NCI-H524 treated with DMSO at 0.1 percent for 48 hours (cell line): Measurements from ENCODE around the gene NR4A1.
A peak's percentile ranks its signal among the peaks of the same experiment; 100 is the strongest.

Experiments
- DNase-seq: peaks from one replicate; lab custom pipeline; 2025; lab: John Stamatoyannopoulos, UW

NR4A1 gene

DNA sequence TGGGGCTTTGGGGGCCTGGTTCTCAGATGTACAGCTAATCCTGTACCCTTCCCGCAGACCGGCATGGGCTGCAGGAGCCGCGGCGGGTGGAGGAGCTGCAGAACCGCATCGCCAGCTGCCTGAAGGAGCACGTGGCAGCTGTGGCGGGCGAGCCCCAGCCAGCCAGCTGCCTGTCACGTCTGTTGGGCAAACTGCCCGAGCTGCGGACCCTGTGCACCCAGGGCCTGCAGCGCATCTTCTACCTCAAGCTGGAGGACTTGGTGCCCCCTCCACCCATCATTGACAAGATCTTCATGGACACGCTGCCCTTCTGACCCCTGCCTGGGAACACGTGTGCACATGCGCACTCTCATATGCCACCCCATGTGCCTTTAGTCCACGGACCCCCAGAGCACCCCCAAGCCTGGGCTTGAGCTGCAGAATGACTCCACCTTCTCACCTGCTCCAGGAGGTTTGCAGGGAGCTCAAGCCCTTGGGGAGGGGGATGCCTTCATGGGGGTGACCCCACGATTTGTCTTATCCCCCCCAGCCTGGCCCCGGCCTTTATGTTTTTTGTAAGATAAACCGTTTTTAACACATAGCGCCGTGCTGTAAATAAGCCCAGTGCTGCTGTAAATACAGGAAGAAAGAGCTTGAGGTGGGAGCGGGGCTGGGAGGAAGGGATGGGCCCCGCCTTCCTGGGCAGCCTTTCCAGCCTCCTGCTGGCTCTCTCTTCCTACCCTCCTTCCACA is 7.6 kb downstream of the NR4A1 start:
- peak; percentile 5 for DNase-seq

DNA sequence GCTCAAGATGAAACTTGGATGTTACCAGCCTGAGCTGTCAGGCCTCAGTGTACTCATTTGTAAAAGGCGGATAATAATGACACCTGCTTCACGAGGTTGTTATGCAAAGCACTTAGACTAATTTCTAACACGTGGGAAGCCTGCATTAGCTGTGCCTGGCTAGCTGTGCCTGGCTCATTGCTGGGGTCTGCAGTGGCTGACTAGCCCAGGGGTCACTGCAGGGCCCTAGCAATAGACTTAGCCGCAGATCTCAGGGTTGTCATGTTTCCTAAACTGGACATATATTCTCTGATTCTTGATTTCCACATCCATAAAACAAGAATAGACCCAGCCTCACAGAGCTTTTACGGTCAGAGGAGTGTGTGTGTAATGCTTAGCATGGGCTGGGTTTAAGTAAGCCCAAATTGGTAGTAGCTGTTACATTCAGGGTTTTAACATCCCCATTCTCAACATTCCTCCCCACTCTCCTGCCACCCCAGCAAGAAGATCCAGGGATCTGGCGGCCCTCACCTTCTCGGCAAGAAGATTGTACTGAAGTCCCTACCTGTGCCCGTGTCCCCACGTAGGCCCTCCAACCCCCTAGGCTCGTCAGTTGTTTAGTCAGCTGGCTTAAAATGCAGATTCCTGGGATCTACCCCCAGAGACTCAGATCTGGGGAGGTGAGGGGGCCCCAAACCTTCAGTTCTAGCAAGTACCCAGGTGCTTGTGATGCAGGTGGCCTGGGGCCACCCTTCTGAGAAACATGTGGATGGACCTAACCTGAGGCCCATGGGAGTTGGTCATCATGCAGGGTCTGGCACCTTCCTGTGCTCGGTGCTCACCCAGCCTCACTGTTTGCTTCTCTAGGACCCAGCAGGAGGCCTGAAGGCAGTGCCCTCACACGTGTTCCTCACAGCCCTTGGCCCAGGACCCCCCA is 8.6 kb downstream of the NR4A1 start:
- no peak for DNase-seq

DNA sequence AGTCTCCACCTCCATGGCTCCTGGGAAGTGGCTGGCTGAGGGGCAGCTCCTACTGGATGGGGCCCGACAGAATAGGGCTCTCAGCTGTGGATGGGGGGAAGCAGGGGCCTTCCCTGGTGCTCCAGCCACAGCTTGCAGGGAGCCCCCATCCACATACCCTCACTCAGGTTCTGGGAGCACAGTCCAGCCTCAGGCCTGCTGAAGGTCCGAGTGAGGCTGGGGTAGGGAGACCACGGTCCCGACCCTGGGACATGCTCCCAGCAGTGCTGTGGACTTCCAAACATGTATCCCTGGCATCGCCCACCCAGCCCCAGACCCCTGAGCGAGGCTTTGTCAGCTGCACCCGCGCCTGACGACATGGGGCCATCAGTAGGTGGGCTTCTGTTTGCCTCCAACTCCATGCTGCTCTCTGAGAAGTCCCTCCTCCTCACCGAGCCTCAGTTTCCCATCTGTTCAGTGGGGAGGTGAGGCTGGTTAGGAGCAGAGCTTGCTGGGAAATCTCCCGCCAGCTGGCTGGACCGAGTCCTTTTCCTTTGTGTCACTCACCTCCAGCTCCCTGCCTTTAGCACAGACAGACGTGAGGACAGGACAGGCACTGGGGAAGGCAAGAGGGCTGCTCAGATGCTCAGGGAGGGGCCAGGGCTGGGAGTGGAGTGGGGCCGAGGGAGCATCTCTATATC is 9.4 kb downstream of the NR4A1 start:
- DNase-seq: no peak

DNA sequence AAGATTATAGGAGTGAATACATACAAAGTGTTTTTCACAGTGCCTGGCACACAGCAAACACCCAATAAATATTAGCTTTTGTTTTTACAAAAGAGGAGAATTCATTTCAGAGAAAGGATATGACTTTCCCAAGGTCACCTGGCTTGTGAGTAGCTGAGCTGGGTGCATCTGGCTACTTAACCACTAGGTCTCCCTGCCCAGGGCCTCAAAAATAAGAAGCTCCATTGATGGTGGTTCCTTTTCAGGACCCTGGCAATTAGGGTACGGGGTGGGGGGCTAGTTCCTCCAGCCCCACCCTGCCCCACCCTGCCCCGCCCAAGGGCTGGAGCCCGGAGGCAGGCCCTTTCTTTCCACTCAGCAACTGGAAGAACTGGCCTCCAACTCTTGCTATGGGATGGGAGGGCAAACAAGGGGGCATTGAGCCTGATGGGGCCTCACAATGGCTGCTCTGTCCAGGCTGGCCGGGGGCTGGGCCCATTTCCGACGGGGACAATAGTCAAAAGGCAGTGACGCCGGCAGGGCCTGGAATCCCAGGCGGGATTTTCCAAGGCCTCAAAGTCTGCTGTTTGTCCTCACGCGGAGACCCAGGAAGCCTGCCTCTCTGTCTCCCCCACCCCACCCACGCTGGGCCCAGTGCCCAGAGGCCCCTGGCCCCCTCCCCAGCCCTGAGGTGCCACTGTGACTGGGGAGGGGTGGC is 10.4 kb downstream of the NR4A1 start:
- DNase-seq: no peak

DNA sequence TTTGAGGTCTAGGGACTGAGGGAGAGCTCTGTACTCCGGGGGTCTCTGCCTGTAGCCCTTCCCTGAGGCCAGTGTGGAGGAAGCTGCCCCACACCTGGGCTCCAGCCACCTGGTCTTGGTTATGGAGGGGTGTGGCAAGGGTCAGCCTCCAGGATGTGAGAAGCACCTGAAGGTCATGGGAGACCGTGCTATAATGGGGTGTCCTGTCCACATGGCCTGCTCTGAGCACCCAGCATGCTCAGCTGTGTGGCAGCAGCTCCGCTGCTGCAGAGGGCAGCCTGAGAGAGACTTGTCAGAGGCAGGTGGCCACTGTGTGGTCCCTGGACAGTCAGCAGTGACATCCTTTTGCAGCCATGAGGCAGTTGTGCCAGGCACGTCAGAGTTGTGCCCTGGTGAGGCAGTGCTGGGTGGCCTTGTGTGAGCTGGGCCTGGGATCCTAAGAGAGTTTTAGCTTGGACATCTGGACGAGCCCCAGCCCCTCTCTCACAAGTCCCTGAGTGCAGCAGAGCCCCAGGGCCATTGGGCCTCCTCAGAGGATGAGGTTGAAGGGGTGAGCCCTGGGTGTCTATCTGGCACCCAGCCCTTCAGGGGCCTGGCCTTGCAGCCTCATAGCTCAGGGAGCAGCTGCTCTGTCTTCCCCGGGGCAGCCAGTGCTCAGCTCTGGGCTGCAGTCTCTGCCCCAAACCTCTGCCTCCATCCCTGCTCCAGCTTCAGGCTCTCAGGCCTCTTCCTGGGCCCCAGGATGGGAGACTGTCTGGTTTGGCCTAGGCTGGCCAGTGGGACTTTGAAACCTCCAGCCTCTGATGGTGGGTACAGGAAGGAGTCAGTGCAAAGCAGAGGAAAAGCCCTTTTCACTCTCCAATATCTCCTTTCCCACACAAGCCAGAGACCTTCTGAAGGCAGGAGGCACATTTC is 11.2 kb downstream of the NR4A1 start:
- DNase-seq: no peak

DNA sequence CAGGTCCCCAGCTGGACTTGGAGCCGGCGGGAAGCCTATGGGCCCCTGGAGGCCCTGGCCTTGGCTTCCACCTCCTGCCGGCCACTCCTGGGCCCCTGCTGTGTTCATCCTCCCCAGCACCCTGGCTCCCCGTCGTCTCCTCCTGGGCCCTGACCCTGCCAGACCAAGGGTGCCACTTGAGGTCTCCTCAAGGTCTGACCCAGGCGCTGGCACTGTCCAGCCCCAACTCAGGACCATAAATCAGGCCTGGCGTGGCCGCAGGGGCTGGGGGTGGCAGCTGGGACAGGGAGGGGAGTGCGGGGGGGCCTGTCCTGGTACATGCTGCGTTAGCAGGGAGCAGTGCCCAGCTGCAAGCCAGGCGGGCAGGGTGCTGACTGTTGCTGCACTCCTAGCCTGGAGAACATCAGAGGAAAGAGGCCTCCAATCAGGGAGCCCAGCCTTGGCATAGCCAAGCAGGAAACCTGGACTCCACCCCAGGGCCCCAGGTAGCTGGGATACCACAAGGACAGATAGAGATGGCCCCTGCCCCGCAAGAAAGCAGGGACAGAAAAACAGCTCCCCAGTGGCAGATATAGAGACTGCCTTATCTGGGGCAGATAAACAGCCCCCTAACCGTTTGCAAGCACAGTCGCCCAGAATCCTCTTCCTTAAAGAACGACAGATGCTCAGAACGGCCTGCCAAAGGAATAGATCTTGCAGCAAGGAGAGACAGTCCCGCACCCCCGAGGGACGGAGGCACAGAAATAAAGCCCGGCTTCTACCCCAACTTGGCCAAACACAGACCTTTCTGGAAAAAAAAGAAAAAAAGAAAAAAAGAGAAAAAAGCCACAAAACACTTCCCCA is 12.1 kb downstream of the NR4A1 start:
- DNase-seq: no peak

DNA sequence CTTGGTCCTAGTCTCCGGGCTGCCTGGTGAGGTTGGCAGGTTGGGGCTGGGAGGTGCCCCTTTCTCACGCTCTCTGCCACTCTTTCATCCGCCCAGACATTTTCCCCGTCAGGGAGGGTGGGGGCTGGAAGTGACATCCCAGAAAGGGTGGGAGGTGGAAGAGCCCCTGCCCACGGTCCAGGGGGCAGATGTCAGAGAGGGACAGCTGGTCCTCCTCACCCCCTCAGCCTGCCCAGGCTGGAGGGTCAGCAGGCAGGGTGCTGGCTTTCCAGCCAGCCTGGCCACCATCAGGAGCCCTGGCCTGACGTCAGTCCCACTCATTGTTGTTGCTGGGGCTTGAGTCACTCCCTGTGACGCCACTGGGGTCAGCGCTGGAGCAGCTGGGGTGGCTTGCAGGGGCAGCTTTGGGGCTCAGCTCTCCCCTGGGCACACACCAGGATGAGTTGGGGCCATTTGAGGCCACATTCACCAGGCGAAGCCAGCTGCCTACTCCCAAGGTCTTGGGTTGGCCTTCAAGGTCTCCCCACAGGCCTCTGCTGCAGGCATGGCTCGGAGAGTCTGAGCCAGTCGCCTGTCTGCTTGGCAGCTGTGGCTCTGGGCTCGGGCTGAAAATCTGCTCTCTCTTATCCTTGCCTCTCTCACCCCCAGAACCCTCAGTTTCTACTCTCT is 12.9 kb downstream of the NR4A1 start:
- no peak for DNase-seq

DNA sequence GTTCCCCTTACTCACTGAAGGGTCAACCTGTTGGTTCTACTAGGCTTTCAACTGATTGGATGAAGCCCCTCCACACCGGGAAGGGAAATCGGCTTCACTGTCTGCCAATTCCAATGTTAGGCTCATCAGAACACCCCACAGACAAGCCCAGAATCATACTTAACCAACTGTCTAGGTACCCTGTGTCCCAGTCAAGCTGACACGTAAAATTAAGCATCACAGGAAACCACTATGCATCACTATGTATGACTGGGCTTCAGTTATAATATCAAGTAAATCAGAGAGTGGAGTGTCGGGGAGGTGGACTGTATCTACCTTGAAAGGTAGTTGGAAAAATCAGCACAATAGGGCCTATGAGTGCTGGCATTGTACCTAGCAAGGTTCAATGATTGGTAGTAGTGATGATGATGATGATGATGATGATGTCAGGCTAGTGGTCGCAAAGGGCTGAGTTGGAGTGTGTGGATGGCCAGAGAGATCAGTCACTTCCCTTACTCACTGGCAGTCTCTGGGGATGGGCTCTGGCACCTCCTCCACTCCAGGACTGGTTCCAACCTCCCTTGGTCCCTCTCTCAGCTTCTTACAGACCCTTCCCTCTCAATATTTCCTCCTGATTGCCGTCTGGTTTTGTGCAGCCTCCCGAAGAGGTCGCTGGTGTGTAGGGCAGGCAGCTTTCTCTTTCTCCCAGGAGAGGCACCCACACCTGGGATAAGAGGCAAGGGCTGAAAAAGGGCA is 15.3 kb downstream of the NR4A1 start:
- DNase-seq: no peak

DNA sequence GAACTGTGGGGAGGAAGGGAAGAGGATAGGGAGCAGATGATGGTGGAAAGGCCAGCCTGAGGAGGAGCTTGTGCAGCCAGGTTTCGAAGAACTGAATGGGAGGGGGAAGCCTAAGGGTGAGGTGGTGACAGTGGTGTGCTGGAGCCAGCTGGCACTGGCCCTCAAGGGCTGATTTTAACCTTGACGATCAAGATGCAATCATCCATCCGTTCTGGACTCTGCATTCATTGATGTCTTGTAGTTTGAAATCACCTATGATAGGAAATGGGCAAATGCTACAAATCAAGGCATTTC is 15.8 kb downstream of the NR4A1 start:
- DNase-seq: no peak

DNA sequence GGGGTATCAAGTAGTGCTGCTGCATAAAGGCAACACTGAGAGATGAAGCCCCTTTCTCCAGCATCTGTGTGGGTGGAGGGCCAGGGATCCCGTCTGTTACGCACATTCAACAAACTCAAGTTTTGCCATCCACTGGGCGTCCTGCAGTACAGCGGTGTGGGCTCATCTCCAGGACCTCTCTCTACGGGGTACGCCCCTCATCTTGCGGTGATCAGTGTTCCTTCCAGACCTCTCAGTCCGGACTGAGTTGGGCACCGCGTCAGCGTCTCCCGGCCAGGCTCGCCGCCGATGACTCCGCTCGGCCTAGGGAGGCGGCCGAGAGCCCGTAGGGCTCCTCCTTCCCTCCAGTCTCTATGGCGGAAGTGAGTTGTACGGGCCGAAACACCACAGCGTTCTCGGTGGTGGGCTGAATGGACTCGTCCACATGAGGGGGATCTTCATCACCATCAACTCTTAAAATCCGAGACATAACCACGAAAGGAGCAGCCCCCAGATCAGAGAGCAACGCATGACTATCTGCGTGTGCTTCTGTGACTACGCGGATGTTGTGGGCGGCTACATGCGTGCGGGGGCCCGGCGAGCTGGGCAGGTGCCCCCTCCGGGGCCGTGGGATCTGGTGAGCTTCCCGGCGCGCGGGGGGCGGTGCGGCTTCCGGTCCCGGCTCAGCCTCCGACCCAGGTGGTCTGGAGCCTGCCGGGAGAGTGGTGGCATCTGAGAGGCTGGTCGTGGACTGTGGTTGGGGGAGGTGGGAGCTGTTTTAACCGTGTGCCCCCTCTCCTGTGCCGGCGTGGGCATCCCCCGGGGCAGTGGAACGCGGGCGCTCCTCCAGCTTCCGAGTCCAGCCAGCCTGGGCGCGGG is 18.3 kb downstream of the NR4A1 start, which contains the start of gene ATG101:
ATG101 (plus strand) TSS at position 652 of the 858 bp plus-strand sequence. CDS start 3,673 bp downstream, outside the sequence.
- DNase-seq: peak; percentile 67

DNA sequence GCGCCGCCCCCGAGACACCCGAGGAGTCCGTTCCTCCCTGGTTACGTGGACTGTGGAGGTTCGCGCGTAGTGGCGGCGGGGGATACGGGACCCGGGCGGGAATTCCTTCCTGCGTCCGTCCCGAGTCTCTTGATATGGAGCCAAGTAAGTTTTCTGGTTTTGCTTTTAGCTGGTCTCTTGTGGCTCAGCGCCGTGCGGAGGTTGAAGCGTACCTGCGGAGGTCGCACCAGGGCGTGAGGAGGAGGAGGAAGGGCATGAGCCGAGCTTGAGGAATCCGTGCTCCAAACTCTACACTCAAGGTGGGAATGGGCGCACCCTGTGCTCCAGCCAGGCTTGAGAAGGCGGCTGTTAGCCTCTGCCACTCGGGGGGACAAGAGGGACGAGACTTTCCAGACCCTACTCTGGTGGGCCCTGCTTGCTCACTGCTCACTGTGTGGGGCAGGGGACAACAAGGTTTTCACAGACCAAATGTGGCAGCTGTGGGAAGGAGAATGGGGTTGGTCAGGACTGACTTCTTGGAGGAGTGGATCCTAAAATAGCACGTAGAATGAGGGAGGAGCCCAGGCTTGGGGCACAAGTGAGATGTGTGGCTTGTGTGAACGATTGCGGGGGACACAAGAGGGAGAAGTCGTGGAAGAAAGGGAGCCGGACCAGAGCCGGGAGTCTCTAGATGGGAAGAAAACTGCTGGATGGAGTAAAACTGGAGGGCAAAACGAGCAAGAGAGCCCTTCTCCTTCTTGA is 19.1 kb downstream of the NR4A1 start:
- no peak for DNase-seq

DNA sequence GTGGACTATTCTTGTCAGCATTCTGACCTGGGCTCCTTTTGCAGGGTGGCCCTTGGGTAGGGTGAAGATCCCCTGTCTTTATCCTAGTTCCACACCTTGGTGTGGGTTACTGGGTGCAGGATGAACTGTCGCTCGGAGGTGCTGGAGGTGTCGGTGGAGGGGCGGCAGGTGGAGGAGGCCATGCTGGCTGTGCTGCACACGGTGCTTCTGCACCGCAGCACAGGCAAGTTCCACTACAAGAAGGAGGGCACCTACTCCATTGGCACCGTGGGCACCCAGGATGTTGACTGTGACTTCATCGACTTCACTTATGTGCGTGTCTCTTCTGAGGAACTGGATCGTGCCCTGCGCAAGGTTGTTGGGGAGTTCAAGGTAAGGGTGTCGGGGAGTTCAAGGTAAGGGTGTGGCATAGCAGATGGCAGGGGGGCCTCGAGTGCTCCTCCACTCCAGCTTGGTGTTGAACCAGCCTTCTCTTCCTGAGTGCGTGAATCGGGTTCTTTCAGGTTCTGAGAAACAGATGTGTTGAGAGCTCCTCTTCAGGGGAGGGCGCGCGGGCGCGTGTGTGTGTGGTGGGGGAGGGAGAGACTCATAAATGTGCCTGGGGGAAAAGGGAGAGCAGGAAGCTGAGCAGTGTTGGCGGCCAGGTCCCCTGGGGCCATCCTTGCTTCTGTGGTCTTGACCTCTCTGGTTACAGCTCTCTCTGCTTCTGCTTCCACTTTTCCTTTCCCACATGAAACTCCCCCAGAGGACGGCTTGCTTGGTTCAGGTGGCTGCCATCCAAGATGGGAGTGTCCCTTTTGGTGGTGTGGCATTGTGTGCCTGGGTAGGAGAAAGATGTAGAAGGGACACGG is 22.5 kb downstream of the NR4A1 start:
- DNase-seq: peak; percentile 9

DNA sequence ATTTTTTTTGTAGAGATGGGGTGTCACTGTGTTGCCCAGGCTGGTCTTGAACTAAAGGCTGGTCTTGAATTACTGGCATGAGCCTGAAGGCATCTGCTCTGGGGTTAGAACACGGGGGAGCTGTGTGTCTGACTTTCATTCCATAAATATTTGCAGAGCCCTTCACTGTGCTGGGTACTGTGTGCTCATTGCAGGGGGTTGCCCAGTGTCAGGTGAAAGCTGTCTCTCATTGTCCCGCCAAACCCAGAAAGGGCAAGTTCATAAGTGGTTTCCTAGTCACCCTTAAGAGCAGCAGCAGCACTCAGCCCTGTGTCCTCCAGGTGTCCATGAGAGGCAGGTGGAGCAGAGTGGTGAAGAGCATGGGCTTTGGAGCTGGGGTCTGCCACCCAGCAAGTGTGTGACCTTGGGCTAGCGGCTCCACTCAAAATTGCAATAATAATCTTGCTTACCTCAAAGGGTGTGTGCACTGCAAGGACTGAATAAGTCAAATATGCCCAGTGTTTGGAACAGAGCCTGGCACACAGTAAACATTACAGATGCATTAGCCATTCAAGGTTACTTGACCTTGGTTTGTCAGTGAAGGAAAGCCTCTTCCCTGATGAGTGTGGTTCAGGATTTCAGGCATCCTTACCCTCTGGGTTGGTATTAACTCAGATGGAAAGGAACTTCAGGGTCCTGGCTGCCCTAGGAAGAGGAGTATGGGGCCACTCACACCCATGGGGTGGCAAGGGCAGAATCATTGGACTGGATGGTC is 23.9 kb downstream of the NR4A1 start:
- DNase-seq: no peak

DNA sequence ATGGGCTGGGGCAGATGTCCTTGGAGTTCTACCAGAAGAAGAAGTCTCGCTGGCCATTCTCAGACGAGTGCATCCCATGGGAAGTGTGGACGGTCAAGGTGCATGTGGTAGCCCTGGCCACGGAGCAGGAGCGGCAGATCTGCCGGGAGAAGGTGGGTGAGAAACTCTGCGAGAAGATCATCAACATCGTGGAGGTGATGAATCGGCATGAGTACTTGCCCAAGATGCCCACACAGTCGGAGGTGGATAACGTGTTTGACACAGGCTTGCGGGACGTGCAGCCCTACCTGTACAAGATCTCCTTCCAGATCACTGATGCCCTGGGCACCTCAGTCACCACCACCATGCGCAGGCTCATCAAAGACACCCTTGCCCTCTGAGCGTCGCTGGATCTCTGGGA is 25.6 kb downstream of the NR4A1 start:
- DNase-seq: no peak

DNA sequence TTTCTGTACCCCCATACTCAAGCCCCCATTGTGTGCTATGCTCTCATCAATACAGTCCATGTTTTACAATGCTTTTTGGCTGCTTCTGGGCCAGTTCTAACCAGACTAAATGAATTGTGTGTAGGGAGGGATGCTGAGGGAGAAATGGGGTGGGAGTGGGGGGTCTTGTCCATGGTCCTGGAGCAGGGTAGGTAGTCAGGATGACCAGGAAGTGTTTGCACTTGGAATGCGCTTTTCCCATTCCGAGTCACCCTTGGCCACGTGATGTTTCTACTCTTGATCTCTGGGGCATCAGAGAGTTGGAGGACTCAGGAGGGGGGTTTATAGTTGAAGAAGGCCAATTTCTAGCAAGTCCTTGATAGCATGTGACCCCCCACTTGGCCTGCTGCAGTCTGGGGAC is 27.0 kb downstream of the NR4A1 start:
- DNase-seq: no peak
